ELR (cell line): ENCODE results near the gene ZNF688.

ENCODE experiments used
- DNase-seq: peaks from one replicate; pipeline ENCODE4 v3.0.0-alpha.2; 2015; ENCODE audit warnings: low read depth

The ZNF688 gene

DNA sequence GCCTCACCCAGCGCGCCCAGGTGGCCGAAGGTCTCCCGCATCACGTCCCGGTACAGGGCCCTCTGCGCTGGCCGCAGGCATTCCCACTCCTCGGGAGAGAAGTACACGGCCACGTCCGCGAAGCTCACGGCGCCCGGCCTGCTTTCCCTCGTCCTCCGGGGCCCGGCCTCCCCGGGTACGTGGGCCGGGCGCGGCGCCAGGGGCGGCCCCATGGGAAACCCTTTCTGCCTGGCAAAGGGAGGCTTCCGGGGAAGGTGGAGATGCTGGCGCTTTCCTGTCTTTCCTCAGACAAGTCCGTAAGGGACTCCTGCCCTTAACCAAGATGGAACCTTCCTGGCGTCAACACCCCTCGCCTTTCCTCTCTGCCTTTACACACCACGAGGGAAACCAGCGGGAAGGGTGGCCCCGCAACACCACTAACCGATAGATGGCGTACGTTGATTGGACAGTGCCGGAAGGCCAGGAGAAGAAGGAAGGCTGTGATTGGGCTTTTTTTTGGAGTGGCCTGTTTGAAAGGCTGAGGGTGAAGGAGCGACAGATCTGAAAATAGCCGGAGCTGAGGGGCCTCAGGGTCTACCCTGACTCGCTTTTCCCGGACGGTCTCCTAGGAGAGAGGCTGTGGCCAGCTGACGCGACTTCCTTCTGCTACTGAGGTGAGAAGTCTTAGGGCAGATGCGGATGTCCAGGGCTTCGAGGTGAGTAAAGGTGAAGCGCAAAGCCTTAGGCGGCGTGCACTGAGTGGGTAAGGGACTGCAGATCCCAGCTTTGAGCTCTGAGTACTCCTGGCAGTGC lies 14.1 kb upstream of the ZNF688 start, which contains the start of gene ZNF785:
TSS of gene ZNF785 (minus strand) at position 298 of the 792 bp plus-strand sequence. CDS start at position 212, 86 bp downstream.
- DNase-seq, result peak; percentile 99

DNA sequence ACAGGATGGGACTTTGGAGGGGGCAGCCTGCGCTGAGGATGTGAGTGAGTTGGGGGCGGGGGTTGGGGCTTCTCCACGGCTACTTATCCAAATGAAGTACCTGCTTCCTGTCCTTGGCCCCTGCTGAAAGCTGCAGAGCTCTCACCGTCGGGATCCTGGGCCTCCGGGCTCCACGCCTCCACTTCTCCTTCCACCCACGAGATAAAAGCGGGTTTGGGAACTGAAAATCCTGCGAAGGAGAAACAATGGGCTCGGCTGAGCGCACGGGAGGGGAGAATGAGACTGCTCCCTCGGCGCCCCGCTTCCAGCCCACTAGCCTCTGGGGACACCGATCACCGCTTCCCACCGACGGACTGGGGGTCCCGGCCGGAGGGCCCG lies 13.5 kb upstream of the ZNF688 start:
- no peak for DNase-seq

DNA sequence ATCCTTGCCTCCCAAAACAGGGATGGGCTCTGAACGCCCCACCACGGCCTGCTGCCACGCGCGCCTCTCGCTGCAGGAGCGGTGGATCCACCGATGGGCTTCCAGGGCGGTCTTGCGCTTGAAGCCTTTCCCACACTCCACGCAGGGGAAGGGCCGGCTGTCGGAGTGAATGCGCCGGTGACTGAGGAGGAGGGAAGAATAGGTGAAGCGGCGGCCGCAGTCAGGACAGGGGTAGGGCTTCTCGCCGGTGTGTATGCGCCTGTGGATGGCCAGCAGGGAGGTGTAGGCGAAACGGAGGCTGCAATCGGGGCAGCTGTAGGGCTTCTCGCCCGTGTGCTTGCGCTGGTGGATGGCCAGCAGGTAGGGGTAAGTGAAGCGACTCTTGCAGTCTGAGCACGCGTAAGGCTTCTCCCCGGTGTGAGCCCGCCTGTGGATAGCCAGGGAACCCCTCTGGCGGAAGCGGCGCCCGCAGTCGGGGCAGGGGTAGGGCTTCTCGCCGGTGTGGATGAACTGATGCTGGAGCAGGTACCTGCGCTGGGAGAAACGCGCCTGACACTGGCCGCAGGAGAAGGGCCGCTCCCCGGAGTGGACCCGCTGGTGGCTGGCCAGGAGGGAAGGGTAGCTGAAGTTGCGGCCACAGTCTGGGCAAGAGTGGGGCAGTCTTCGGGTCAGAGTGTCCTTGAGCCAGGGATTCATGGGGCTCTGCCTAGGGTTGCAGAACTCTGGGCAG lies 11.3 kb upstream of the ZNF688 start:
- no peak for DNase-seq

DNA sequence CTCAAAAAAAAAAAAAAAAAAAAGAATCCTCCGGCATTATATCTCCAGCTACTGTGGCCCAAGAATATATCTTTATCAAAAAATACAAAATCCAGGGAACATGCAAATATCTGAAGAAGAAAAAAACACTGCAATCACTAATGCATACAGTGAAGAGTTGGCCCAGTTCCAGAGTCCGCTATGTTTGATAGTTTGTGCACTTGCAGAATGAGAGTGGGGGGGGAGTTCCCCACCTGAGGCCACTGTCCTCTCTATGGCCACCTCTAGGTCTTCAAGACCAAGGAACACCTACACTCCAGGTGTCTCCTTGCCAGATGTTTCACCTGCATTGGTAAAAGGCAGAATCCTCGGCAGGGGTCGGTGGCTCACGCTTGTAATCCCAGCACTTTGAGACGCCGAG lies 9.9 kb upstream of the ZNF688 start:
- no peak for DNase-seq

DNA sequence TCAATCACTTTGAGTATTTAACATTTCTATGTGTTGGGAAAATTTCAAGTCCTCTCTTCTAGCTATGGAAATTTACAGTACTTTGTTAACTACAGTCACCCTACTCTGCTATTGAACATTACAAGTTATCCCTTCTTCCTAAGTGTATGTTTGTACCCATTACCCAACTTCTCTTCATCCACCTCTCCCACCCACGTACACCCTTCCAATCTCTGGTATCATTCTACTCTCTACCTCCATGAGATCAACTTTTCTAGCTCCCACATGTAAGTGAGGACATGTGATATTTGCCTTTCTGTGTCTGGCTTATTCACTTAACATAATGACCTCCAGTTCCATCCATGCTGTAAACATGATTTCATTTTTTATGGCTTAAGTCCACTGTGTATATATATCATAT lies 3.2 kb upstream of the ZNF688 start:
- no peak for DNase-seq

DNA sequence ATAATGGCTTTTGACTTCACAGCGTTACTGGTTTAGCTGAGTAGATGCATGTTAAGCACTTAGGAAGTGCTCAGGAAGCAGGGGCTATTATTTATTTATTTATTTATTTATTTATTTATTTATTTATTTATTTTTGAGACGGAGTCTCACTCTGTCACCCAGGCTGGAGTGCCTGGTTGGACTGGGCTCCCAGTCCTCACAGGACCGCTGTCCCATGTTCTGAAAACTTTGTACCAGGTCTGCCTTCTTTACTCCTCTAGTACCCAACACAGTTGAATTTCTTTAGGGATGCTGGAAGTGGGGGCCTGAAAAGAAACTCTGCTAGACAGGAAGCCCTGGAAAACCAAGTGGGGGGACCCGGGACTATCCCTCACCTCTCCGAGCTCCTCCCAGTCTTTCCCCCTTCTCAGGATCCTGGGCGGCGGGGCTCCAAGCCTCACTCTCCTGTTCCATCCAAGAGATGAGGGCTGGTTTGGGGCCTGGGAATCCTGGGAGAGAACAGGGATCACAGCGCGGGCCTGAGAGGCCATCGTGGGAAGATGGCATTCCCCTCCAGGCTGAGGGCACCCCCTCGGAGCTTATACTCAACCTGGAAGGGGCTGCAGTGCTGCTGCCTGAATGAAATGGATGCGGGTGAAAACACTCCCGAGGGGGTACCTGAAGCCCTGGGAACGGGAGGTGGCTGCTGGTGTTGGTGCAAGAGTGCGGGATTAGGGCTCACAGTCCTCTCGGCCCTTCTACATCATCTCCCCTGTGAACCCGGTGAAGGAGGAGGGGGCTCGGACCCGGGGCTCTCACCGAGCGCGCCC lies 674 bp downstream of the ZNF688 start:
- peak; percentile 40 for DNase-seq

DNA sequence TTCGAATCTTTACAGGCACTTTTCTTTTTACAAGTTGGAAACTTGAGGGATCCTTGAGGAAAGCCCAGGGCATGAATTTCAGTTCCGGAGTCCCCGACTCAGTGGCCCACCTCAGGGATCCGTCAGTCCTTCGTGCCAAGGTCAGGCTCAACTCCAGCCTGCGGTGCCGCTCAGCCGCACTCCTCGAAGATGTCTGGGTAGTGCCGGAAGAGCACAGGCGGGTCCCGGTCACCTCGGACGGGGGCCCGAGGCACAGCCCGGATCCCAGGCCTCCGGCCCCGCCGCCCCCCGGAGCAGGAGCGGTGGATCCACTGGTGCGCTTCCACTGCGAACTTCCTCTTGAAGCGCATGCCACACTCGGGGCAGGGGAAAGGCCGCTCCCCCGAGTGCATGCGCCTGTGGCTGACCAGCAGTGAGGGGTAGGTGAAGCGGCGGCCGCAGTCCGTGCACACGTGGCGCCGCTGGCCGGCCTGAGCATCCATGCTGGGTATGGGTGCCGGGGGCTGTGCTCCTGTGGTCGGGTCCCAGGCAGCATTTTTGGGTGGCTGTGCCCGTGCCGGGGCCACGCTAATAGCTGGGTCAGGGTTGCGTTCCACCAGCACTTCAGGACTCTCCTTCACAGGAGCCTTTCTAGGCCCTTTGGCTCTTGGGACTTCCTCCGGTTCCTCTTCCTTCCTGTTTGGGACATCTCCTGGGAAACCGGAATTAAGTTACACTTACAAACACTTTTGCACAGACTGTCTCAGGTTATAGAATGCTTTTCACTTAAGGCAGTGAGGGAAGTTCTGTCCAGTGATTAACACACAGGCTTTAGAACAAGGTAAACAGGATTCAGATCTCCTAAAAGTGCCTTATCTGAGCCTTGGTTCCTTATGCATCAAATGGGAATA lies 1.5 kb downstream of the ZNF688 start:
- DNase-seq, result no peak

DNA sequence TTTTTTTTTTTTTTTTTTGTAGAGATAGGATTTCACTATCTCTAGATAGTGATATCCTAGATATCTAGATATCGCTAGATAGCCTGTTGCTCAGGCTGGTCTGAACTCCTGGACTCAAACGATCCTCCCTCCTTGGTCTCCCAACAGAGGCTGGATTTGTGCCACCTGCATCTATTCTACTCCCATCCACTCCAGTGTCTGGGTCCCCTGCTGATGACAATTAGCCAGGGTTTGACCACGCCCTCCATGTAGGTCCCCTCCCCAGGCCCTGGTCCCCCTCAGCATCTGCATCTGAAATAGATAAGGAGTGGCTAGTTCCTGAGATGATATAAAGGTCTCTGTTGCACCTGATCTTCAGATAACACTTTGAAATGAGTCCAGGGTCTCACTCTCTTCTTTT lies 2.2 kb downstream of the ZNF688 start:
- no peak for DNase-seq

DNA sequence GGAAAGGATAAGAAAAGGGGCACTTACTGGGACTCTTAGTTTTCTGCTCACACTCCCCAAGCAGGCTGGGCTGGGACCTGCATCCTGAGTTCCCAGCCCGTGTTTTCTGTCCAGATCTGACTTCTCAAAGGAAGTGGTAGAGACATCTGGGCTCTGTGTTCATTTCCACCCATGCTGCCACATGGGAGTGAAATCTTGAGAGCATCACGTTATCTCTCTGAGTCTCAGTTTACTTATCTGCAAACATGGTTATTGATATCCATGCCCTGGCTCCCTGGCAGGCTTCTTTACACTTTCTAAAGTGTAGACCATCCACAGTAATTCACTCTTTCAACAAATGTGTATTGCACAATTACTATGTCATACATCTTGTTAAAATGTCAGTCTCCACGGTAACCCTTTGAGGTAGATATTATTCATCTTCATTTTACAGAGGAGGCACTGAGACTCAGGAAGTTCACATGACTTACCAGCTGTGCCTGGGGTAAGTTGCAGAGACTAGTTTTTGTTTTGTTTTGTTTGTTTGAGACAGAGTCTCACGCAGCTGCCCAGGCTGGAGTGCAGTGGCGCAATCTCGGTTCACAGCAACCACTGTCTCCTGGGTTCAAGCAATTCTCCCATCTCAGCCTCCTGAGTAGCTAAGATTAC lies 3.4 kb downstream of the ZNF688 start:
- DNase-seq, result peak; percentile 79

DNA sequence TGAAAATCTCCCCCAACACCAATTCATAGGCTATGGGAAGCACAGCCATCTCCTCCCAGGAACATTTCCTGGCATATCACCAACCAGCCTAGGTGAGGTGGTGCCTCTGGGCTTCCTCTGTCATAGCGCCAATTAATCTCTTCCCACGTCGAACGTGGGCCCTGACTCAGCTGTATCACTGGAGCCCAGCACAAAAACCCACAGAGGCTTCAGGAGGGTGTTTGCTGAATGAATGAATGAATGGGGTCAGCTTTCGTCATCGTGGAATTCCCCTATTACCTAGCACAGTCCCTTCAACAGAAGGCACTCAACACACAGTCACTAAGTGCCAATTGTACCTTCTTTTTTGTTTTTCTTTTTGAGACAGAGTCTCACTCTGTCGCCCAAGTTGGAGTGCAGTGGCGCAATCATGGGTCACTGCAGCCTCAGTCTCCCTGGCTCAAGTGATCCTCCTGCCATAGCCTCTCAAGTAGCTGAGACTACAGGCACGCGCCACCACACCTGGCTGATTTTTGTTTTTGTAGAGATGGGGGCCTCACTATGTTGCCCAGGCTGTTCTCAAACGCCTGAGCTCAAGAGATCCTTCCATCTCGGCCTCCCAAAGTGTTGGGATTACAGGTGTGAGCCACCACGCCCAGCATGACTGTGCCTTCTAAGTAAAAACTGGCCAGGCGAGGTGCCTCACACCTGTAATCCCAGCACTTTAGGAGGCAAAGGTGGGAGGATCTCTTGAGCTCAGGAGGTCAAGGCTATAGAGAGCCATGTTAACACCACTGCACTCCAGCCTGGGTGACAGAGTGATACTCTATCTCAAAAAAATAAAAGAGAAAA lies 4.1 kb downstream of the ZNF688 start:
- peak; percentile 40 for DNase-seq

DNA sequence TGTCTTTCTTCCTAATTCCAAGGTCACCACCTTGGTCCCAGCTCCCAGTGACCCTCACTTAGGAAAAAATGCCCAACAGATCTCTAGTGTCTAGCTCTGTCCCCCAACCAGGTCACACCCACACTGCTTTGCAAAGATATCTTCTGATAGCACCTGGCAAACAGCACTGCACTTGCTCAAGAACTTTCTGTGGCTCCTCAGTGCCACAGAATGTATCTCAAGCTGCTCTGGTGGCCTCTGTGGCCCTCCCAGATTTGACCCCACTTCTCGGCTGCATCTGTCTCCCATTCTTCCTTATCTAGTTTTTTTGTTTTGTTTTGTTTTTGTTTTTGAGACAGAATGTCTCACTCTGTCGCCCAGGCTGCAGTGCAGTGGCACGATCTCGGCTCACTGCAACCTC lies 5.0 kb downstream of the ZNF688 start:
- DNase-seq, result no peak

DNA sequence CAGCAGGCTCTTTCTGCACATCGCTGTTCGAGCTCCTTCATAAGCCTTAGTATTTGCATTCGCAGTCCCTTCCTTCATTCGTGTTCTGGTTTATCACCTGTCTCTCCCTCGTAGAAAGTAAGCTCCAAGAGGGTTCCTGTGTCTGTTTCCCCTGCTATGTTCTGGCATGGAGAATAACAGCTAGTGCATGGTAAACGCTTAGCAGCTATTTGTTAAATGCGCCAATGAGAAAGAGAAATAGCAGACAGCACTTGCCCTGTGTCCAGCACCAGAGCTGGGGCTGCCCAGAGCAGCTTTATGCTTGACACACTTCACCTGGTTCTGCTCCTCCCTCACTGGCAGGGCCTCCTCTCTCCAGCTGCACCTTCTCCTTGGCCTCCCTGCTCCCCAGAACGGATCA lies 5.5 kb downstream of the ZNF688 start:
- DNase-seq, result no peak

DNA sequence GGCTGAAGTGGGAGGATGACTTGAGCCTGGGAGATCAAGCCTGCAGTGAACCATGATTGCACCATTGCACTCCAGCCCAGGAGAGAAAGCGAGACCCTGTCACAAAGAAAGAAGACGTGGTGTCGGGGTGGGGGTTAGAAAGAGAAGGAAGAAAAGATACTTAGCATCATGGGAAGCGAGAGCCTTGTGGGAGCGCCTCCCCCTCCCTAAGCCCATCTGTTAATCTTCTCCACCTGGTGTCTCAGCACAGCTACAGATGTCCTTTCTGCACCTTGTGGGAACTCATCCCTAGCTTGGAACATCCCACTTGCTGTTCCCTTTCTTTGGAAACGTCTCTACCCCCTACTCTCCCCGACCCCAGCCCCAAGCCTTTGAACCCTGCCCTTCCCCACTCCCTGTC lies 6.0 kb downstream of the ZNF688 start:
- no peak for DNase-seq

DNA sequence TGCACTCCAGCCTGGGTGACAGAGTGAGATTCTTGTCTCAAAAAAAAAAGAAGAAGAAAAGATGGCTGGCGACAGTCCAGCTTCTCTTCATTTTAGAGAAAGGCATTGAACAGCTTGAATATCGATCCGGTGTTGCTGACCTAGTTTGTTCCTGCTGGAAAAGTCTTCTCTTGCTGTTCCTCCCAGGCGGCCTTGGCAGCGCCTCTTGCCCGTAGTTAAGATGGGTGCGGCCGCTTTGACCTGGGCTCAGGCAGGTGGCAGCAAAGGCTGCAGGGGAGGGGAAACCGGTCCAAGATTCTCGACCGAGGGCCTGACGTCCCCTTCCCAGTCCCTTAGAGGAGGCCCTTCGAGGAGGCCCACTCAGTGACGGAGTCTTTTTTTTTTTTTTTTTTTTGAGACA lies 9.5 kb downstream of the ZNF688 start:
- no peak for DNase-seq

DNA sequence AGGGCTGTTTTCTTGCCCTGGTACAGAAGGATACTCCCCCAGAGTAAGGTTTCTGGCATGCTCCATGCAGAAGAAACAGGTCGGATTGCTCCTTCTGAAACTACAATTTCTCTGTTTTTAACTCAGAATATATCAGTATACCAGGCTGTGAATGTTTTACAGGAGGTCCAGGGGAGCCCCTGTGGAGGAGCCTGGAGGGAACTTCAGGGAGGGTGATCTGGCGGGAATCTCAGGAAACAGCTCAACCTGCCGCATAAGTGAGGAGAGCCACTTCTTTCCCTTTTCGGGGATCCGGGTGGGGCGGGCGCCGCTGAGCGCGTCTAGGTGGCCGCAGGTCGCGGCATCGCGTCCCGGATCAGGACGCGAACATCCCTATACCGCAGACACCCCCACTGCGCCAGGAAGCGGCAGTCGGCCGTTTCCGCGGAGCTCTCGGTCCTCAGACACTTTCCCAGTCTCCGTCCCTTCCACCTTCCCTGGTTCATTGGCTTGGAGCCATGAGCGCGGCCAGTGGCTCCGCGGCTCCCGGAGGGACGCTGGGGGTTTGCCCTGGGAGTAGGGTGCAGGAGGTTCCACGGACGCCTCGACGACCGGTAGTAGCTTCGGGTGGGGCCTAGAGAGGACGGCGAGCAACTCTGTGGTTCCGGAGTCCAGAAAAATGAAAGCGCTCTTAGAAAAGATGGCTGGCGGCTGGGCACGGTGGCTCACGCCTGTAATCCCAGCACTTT lies 10.3 kb downstream of the ZNF688 start:
- DNase-seq, result no peak

DNA sequence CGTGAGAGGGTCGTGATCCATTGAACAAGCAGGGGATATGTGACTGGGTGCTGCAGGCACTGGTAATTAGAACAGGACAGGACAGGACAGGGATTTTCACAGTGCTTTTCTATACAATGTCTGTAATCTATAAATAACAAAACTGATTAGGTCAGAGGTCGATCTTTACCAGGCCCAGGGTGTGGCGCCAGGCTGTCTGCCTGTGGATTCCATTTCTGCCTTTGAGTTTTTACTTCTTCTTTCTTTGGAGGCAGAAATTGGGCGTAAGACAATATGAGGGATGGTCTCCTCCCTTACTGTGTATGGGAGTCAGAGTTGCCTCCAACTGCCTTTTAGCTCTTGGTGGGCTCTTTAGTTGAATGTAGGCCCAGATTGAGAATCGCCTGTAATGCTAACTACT lies 11.8 kb downstream of the ZNF688 start:
- DNase-seq, result no peak

DNA sequence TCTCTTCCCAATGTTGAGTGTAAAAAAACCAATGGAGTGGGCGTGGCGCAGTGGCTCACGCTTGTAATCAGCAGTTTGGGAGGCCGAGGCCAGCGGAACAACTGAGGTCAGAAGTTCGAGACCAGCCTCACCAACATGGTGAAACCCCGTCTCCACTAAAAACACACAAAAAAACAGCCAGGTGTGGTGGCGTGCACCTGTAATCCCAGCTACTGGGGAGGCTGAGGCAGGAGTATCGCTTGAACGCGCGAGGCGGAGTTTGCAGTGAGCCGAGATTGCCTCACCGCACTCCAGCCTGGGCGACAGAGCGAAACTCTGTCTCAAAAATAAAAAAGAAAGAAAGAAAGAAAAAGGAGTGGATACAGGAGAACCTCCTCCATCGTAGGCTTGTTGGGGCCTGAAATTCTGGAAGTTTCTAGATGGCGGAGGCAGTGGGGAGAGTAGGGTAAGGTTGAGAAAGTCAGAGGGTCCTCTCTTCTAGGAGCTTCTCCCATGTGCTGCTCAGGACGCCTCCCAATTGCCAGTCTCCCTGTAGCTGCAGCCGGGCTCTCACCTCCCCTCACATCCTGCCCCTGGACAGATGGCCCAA lies 12.6 kb downstream of the ZNF688 start:
- DNase-seq, result no peak

DNA sequence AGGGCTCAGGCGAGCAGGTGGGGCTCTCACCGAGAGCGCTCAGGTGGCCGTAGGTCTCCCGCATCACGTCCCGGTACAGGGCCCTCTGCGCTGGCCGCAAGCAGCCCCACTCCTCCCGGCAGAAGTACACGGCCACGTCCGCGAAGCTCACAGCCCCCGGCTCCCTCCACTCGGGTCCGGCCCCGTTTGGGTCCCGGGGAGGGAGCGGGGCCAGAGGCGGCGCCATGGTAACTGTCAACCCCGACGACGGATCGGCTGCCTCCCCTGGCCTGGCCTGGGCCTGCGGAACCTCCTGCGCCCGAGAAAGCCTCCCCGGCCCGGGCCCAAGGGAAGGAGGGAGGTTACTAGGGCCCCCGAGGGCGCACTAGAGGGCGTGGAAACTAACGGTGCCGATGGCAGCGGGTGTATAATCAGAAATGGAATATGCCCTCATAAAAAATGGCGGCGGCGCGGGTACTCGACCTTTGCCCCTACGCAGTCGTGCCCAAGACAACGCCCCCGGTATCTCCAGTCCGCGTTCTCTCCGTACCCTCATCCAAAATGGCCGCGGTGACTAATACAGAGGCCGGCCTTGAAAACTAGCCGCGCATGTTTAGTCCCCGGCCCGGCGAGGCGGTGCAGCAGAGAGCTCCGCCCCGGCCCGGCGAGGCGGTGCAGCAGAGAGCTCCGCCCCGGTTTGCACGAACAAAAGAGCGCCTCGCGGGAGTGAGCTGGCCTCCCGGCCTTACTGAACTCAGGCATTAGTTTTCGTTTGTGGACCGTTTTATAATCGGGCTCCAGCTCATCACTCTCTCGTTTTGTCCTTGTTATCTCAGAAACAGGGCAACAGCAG lies 13.3 kb downstream of the ZNF688 start, which contains the start of gene ZNF764:
TSS of gene ZNF764 (minus strand) at position 418 of the 832 bp plus-strand sequence. CDS start at position 226, 192 bp downstream.
- DNase-seq, result peak; percentile 99
